Thyroid gland (tissue), 4 donors: ENCODE data around the gene ZBTB42. TPM values are rescaled to one million over a fixed set of nuclear protein-coding genes. Genes with fewer than 3 reads are reported as not detected.

Experiments
- DNase-seq, 2 donors: peaks; one replicate each; pipeline ENCODE4 v3.0.0-alpha.2; 2019
- H3K27ac ChIP-seq, 3 donors: fragments of 200-600 bp; sonication (generic); 1 replicate in 2 of 3; 2 replicates in 1 of 3; pipeline ENCODE4 v1.5.1; 2016 to 2019; ENCODE audit warnings: mild to moderate bottlenecking in 1 of 3, moderate library complexity in 1 of 3
- H3K27me3 ChIP-seq: fragments of 200-600 bp; sonication (generic); one replicate; pipeline ENCODE4 v1.5.1; 2019
- H3K36me3 ChIP-seq, 2 donors: fragments of 200-600 bp; sonication (generic); one replicate each; pipeline ENCODE4 v1.5.1; 2016 to 2019
- H3K4me1 ChIP-seq, 2 donors: fragments of 200-600 bp; sonication (generic); one replicate each; pipeline ENCODE4 v1.5.1; 2017 to 2019
- H3K4me3 ChIP-seq, 3 donors: fragments of 200-600 bp; sonication (generic); replicated peaks in 1 of 3; 1 replicate in 2 of 3; 2 replicates in 1 of 3; pipeline ENCODE4 v1.5.1; 2016; ENCODE audit warnings: mild to moderate bottlenecking in 1 of 3
- H3K9me3 ChIP-seq: fragments of 200-600 bp; sonication (generic); one replicate; pipeline ENCODE4 v1.5.1; 2017
- CTCF ChIP-seq, 6 experiments: fragments of 200-600 bp in 3 of 6; fragments of 450-650 bp in 3 of 6; sonication (generic) in 3 of 6; IDR thresholded peaks; one replicate each; pipeline ENCODE4 v1.5.1; 2016 to 2019; ENCODE audit warnings: antibody characterized with exemption in 6 of 6, mild to moderate bottlenecking in 2 of 6, inconsistent platforms in 1 of 6, moderate library complexity in 1 of 6
- POLR2A ChIP-seq, 2 donors: fragments of 450-650 bp; IDR thresholded peaks; one replicate each; pipeline ENCODE4 v1.6.1; 2017; ENCODE audit warnings: antibody characterized with exemption in 2 of 2, mild to moderate bottlenecking in 2 of 2, moderate library complexity in 1 of 2
- WGBS, 2 donors: methylation state at CpG; one replicate each; pipeline ENCODE4 v1.1.5; 2017; 5-methylcytosine and 5-hydroxymethylcytosine counted together
- intact Hi-C: fragments of 100-400 bp; cut with DNase I; formaldehyde crosslinking; loops from one replicate; pipeline ENCODE4 v1.15.1; 2023
- total RNA-seq, 4 donors: library from RNA; depleted of rRNA; stranded (reverse); fragments of >200 nt; gene quantifications; one replicate each; pipeline ENCODE4 v1.2.3, GENCODE V29; 2016

The ZBTB42 gene
- total RNA-seq, 4 donors from 2014 or later, result 12.9 to 29.4 (median 16.8) TPM

GRCh38 chr14:104757238-104757585 is 43.7 kb upstream of the ZBTB42 start:
- Histone ChIP-seq H3K4me1 (peaks cover 12 to 16% of the 10 kb centered on the region in 2 donors), H3K36me3 (peaks cover 27 to 39% of the 10 kb centered on the region in 2 donors), H3K27ac (no peak overlapping the region), H3K4me3 (no peak overlapping the region), H3K9me3 (no peaks in the 10 kb centered on the region), H3K27me3 (no peaks in the 10 kb centered on the region)
- WGBS, 2 donors, result 85 to 91% methylated on average over 10 of the region's 10 CpGs
- intact Hi-C loops, result no loop called here
- TF ChIP-seq CTCF (IDR thresholded peaks at IDR 0.05) (no peak), POLR2A (IDR thresholded peaks at IDR 0.05) (no peak)
- no peak for DNase-seq

- 89 to 93% methylated on average over 19 of the region's 19 CpGs for WGBS, 2 donors
- H3K9me3 ChIP-seq, result no peaks in the 10 kb centered on the region
- DNase-seq, result no peak
- H3K36me3 ChIP-seq, result peaks cover 27 to 39% of the 10 kb centered on the region in 2 donors
- peaks cover 11 to 15% of the 10 kb centered on the region in 2 donors for H3K4me1 ChIP-seq
- H3K27me3 ChIP-seq, result no peaks in the 10 kb centered on the region
- no peak for TF ChIP-seq CTCF (IDR thresholded peaks at IDR 0.05)
- no peak for TF ChIP-seq POLR2A (IDR thresholded peaks at IDR 0.05)
- intact Hi-C loops, result no loop called here
- no peak overlapping the region for H3K4me3 ChIP-seq
- H3K27ac ChIP-seq, result no peak overlapping the region
These were observed 43.1 kb upstream of the ZBTB42 start for GRCh38 chr14:104757681-104758392.

GRCh38 chr14:104758981-104759969 is 41.6 kb upstream of the ZBTB42 start:
- Histone ChIP-seq H3K27ac (no peak overlapping the region), H3K4me3 (no peak overlapping the region), H3K27me3 (no peaks in the 10 kb centered on the region), H3K9me3 (no peaks in the 10 kb centered on the region), H3K36me3 (peaks cover 27 to 39% of the 10 kb centered on the region in 2 donors), H3K4me1 (peaks cover 3 to 8% of the 10 kb centered on the region in 2 donors)
- TF ChIP-seq CTCF (IDR thresholded peaks at IDR 0.05) (no peak), POLR2A (IDR thresholded peaks at IDR 0.05) (no peak)
- intact Hi-C loops, result no loop called here
- no peak for DNase-seq
- WGBS, 2 donors, result 93 to 95% methylated on average over 28 to 29 of the region's 30 CpGs

- H3K27me3 ChIP-seq, result no peaks in the 10 kb centered on the region
- TF ChIP-seq POLR2A (IDR thresholded peaks at IDR 0.05) (no peak), CTCF (IDR thresholded peaks at IDR 0.05) (no peak)
- peaks cover 0 to 3% of the 10 kb centered on the region in 2 donors for H3K36me3 ChIP-seq
- no peak for DNase-seq
- no peaks in the 10 kb centered on the region for H3K9me3 ChIP-seq
- H3K4me1 ChIP-seq, result peaks cover 9 to 13% of the 10 kb centered on the region in 2 donors
- no peak overlapping the region for H3K27ac ChIP-seq
- no peak overlapping the region for H3K4me3 ChIP-seq
- intact Hi-C loops, result no loop called here
- 95% methylated on average over 3 of the region's 3 CpGs for WGBS, 2 donors
These were observed 35.4 kb upstream of the ZBTB42 start for GRCh38 chr14:104765517-104765916.
